ENCODE results near the gene PTGR2. TPM values are rescaled to one million over a fixed set of nuclear protein-coding genes. Genes with fewer than 3 reads are reported as not detected.

PTGR2 gene
- 2.8 TPM for polyA plus RNA-seq (2012; ENCODE audit: insufficient read length, low read depth)

DNA sequence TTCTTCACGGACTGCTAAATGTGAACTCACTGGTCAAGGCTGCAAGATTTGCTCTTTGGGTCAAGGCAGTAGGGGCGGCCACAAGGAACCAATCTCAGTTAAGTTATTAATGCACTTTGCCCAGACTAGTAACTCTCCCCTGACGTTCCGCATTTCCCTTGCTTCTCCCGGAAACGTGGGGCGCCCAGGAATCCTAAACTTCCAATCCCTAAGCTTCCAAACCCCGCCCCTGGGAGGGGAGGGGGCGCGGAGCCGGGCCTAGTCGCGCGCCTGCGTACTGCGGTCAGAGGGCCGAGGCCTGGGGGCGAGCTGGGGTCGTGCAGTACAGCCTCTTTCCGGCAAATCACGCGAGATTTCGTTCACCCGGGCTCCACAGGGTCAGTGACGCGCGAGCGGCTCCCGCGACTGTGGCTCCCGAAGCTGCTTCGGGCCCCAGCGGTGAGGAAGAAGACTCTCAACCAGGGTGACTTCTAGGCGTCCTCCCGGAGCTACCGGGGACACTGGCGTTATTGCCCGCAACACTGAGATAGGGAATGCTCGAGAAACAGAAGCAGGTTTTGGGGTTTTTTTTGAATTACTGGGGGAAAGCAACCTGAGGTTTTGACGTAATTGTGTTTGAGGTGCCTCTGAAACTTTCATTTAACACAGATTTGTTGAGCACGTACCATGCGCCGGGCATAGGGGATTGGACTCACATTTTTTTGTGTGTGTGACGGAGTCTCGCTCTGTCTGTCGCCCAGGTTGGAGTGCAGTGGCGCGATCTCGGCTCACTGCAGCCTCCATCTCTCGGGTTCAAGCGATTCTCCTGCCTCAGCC is at the start of gene PTGR2:
TSS of gene PTGR2 (plus strand) at position 265 of the 816 bp plus-strand sequence. CDS start 7,032 bp downstream, outside the sequence.
- TF ChIP-seq FOXP2 (optimal IDR thresholded peaks at IDR 0.05; ENCODE audit: borderline replicate concordance, extremely low read depth, extremely low read length, insufficient read depth) (peak; percentile 51), REST (IDR thresholded peaks at IDR 0.05; ENCODE audit: insufficient read depth in 1 of 2, low read depth in 2 of 2, low read length in 2 of 2) (no peak), POLR2AphosphoS5 (IDR thresholded peaks at IDR 0.05; ENCODE audit: low read depth, low read length) (peak; percentile 85), TAF1 (IDR thresholded peaks at IDR 0.05; ENCODE audit: borderline replicate concordance, insufficient read depth, low read length) (peak; percentile 70; the same call in 1 of the 2 replicates), SIN3A (IDR thresholded peaks at IDR 0.05; ENCODE audit: borderline replicate concordance, insufficient read depth, low read length) (no peak)

DNA sequence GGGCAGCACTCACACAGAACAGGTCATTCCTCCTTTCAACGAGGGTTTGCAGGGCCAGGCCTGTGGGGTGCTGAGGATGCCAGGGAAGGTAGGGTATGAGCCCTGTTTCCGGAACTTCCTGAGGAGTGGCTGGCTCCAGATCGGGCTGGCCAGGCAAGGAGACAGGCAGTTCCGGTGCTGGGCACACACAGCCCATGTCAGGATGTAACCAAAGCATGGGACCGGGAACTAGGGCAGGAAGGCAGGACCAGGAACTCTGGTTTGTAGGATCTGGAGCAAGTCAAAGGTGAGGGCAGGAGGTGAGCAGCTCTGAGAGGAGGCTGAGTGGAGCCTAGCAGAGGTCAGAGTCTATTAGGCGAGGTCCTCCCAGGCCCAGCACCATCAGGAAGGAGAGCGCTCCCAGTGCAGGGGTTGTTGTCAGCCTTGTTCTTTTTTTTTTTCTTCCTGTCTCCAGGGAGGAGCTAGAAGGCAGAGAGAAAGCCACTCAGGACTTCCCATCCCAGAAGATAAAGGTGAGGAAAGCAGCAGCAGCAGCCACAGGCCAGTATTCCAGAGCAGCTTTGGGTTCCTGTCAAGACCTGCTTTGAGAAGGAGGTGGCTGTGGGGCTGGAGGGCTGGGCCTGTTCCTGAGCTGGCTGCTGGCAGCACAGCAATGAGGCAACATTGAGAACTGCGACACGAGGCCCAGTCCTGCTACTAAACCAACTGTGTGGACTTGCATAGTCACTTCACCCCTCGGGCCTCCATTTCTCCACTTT is 49.0 kb upstream of the PTGR2 start:
- no peak for TF ChIP-seq TAF1 (IDR thresholded peaks at IDR 0.05; ENCODE audit: borderline replicate concordance, insufficient read depth, low read length)
- TF ChIP-seq POLR2AphosphoS5 (IDR thresholded peaks at IDR 0.05; ENCODE audit: low read depth, low read length): no peak
- no peak for TF ChIP-seq REST (IDR thresholded peaks at IDR 0.05; ENCODE audit: insufficient read depth in 1 of 2, low read depth in 2 of 2, low read length in 2 of 2)
- no peak for TF ChIP-seq FOXP2 (optimal IDR thresholded peaks at IDR 0.05; ENCODE audit: borderline replicate concordance, extremely low read depth, extremely low read length, insufficient read depth)
- no peak for TF ChIP-seq SIN3A (IDR thresholded peaks at IDR 0.05; ENCODE audit: borderline replicate concordance, insufficient read depth, low read length)

DNA sequence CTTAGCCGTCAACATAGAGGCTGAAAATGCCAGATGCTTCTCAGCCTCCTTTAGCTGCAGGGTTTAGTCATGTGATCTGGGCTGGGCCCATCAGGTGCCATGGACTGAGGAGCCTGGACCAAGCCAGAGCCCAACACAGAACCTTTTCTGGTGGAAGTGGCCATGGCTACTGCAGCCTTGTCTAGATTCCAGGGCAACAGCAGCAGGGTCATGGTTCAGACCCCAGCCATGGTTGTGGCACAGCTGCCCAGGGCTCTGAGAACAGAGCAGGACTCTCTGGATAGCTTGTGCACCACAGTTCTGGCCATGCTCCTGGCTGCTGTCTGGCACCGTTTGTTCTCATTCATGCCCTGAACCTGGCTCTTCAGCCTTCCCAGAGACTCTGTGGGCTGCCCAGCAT is 47.0 kb upstream of the PTGR2 start:
- TF ChIP-seq POLR2AphosphoS5 (IDR thresholded peaks at IDR 0.05; ENCODE audit: low read depth, low read length): no peak
- TF ChIP-seq SIN3A (IDR thresholded peaks at IDR 0.05; ENCODE audit: borderline replicate concordance, insufficient read depth, low read length): no peak
- no peak for TF ChIP-seq REST (IDR thresholded peaks at IDR 0.05; ENCODE audit: insufficient read depth in 1 of 2, low read depth in 2 of 2, low read length in 2 of 2)
- TF ChIP-seq TAF1 (IDR thresholded peaks at IDR 0.05; ENCODE audit: borderline replicate concordance, insufficient read depth, low read length): no peak
- no peak for TF ChIP-seq FOXP2 (optimal IDR thresholded peaks at IDR 0.05; ENCODE audit: borderline replicate concordance, extremely low read depth, extremely low read length, insufficient read depth)

GRCh38 chr14:73807457-73807856 is 44.2 kb upstream of the PTGR2 start:
- no peak for TF ChIP-seq SIN3A (IDR thresholded peaks at IDR 0.05; ENCODE audit: borderline replicate concordance, insufficient read depth, low read length)
- no peak for TF ChIP-seq TAF1 (IDR thresholded peaks at IDR 0.05; ENCODE audit: borderline replicate concordance, insufficient read depth, low read length)
- TF ChIP-seq FOXP2 (optimal IDR thresholded peaks at IDR 0.05; ENCODE audit: borderline replicate concordance, extremely low read depth, extremely low read length, insufficient read depth): no peak
- TF ChIP-seq REST (IDR thresholded peaks at IDR 0.05; ENCODE audit: insufficient read depth in 1 of 2, low read depth in 2 of 2, low read length in 2 of 2): no peak
- no peak for TF ChIP-seq POLR2AphosphoS5 (IDR thresholded peaks at IDR 0.05; ENCODE audit: low read depth, low read length)

Data from PFSK-1 (cell line).